MCF 10A (cell line): ENCODE results near the gene IPO5. TPM values are rescaled to one million over a fixed set of nuclear protein-coding genes. Genes with fewer than 3 reads are reported as not detected.

Experiments used
- Bru-seq: library from RNA; stranded (reverse); fragments of 400-500 nt; gene quantifications from one replicate; lab custom pipeline; 2021; lab: Mats Ljungman, UMichigan
- BruChase-seq, 2 experiments: library from RNA; stranded (reverse); fragments of 400-500 nt; gene quantifications; one replicate each; lab custom pipeline; 2021; lab: Mats Ljungman, UMichigan
- BruUV-seq: library from RNA; stranded (reverse); fragments of 400-500 nt; replicated peaks from 2 replicates; lab custom pipeline; 2021; lab: Mats Ljungman, UMichigan
- CTCF ChIA-PET: fragments of 300-600 bp; sonication (Branson Sonifier 250); formaldehyde crosslinking; extraction: SDS; loops from one replicate; lab custom pipeline; 2021; ENCODE audit warnings: antibody characterized with exemption, inconsistent platforms; lab: Yijun Ruan, JAX
- POLR2A ChIA-PET: fragments of 300-600, 350-650 bp; sonication (Branson Sonifier 250); formaldehyde crosslinking; extraction: SDS; loops from one replicate; lab custom pipeline; 2020; ENCODE audit warnings: antibody characterized with exemption, inconsistent platforms; lab: Yijun Ruan, JAX
- DNase-seq: peaks from one replicate; pipeline ENCODE4 v3.0.0-alpha.2; 2018; ENCODE audit not compliant: unreplicated experiment
- H3K27ac Mint-ChIP-seq: one replicate; pipeline ENCODE4 v1.8.0; 2022; ENCODE audit warnings: mild to moderate bottlenecking, low read depth, mixed read lengths; ENCODE audit not compliant: unreplicated experiment
- H3K27me3 Mint-ChIP-seq: one replicate; pipeline ENCODE4 v1.8.0; 2022; ENCODE audit warnings: mixed read lengths; ENCODE audit not compliant: insufficient read depth, unreplicated experiment
- H3K36me3 Mint-ChIP-seq: one replicate; pipeline ENCODE4 v1.8.0; 2022; ENCODE audit warnings: mild to moderate bottlenecking, moderate library complexity, mixed read lengths; ENCODE audit not compliant: insufficient read depth, unreplicated experiment
- H3K4me1 Mint-ChIP-seq: one replicate; pipeline ENCODE4 v1.8.0; 2022; ENCODE audit warnings: mixed read lengths; ENCODE audit not compliant: insufficient read depth, unreplicated experiment
- H3K4me3 Mint-ChIP-seq: one replicate; pipeline ENCODE4 v1.8.0; 2022; ENCODE audit warnings: mild to moderate bottlenecking, moderate library complexity, mixed read lengths; ENCODE audit not compliant: unreplicated experiment
- H3K9me3 Mint-ChIP-seq: one replicate; pipeline ENCODE4 v1.8.0; 2022; ENCODE audit warnings: mixed read lengths; ENCODE audit not compliant: unreplicated experiment
- CTCF ChIP-seq: fragments of 200-600 bp; IDR thresholded peaks from one replicate; pipeline ENCODE4 v1.8.0; 2022; ENCODE audit warnings: antibody characterized with exemption, mild to moderate bottlenecking; ENCODE audit not compliant: unreplicated experiment
- intact Hi-C: fragments of 100-400 bp; cut with micrococcal nuclease; formaldehyde crosslinking; loops from 2 replicates; pipeline ENCODE4 v1.14.1; 2022
- long read RNA-seq: library from polyadenylated mRNA; stranded (forward); transcript quantifications from one replicate; pipeline ENCODE4 v2.0.0, GENCODE V29; 2022
- total RNA-seq: library from RNA; stranded (reverse); gene quantifications from 2 replicates; pipeline ENCODE4 v1.2.3, GENCODE V29; 2022

IPO5 gene
- total RNA-seq (152 and 200 TPM in 2 replicates), Bru-seq, nascent RNA (percentile 85 among the genes with signal in this experiment), BruChase-seq, experiment 1, labeled RNA remaining after a 6-hour chase (percentile 93 among the genes with signal in this experiment), BruChase-seq, experiment 2, labeled RNA remaining after a 2-hour chase (percentile 85 among the genes with signal in this experiment)
- long read RNA-seq, transcript IPO5-222 (26 exons, 3,419 nt) = major isoform, 176 of 229 reads
- long read RNA-seq, partial matches to known transcripts = 35 of 229 reads
- long read RNA-seq, other reads (novel, unspliced or antisense) = 16 of 229 reads

GRCh38 chr13:97953376-97953970, at the start of gene IPO5:
Gene IPO5 (plus strand): TSS chr13:97953675. CDS start chr13:97976697, 23,022 bp downstream.
- BruUV-seq = no TSS peak
- H3K27me3 Mint-ChIP-seq = no peaks in the 10 kb centered on the region
- H3K36me3 Mint-ChIP-seq = no peaks in the 10 kb centered on the region
- ChIA-PET CTCF (interaction anchor here (0.5 to 0.6 kb wide), 2 partner anchors 72 to 75 kb away, joined by 3 read pairs; no protein-coding TSS in a partner anchor), POLR2A (interaction anchor here (0.6 to 0.7 kb wide), 2 partner anchors 879 to 1121 kb away, joined by 3 read pairs; no protein-coding TSS in a partner anchor)
- H3K4me1 Mint-ChIP-seq = no peaks in the 10 kb centered on the region
- H3K4me3 Mint-ChIP-seq = no peak within 1 kb of the TSS
- H3K27ac Mint-ChIP-seq = no peak within 1 kb of the TSS
- peaks cover 7% of the 10 kb centered on the region for H3K9me3 Mint-ChIP-seq
- no peak for DNase-seq
- no peak for TF ChIP-seq CTCF
- intact Hi-C loops = no loop called here

- Mint-ChIP-seq H3K4me3 (no peak overlapping the region), H3K27ac (no peak overlapping the region), H3K36me3 (no peaks in the 10 kb centered on the region), H3K27me3 (no peaks in the 10 kb centered on the region), H3K9me3 (no peaks in the 10 kb centered on the region), H3K4me1 (no peaks in the 10 kb centered on the region)
- intact Hi-C loops = no loop called here
- ChIA-PET CTCF (interaction anchor here (1.2 kb wide), 1 partner anchor 47 kb away, joined by 3 read pairs; no protein-coding TSS in a partner anchor), POLR2A (interaction anchor here (1.1 kb wide), 1 partner anchor 66 kb away, joined by 3 read pairs; no protein-coding TSS in a partner anchor)
- no TSS peak for BruUV-seq
- no peak for TF ChIP-seq CTCF
- DNase-seq = no peak
Observed at GRCh38 chr13:97904059-97904458, 49.4 kb upstream of the IPO5 start.

- intact Hi-C loops = no loop called here
- no peak overlapping the region for H3K27ac Mint-ChIP-seq
- no peak overlapping the region for H3K4me3 Mint-ChIP-seq
- no peaks in the 10 kb centered on the region for H3K27me3 Mint-ChIP-seq
- ChIA-PET CTCF (no interaction called here), POLR2A (no interaction called here)
- no peaks in the 10 kb centered on the region for H3K4me1 Mint-ChIP-seq
- no TSS peak for BruUV-seq
- DNase-seq = no peak
- H3K9me3 Mint-ChIP-seq = no peaks in the 10 kb centered on the region
- no peaks in the 10 kb centered on the region for H3K36me3 Mint-ChIP-seq
- no peak for TF ChIP-seq CTCF
Observed at GRCh38 chr13:97905517-97905916, 48.0 kb upstream of the IPO5 start.
